Activated CD8-positive, alpha-beta T cell treated with anti-CD3 and anti-CD28 coated beads for 36 hours (primary cell): Measurements from ENCODE around the gene CYP4V2. TPM values are rescaled to one million over a fixed set of nuclear protein-coding genes. Genes with fewer than 3 reads are reported as not detected.
"Not testable (repeated sequence)": the region's sequence is repeated elsewhere in the genome, so short reads cannot be mapped to it uniquely, and the experiment has no call there.

Source experiments
- ATAC-seq: fragments of 200-7000 bp; cut with Tn5 transposase; one replicate; pipeline ENCODE4 v1.10.0; 2021; ENCODE audit warnings: mild to moderate bottlenecking, moderate library complexity
- CTCF ChIA-PET: fragments of 350-600 bp; sonication (Branson Sonifier 250); formaldehyde crosslinking; loops from one replicate; lab custom pipeline; 2021; ENCODE audit warnings: antibody characterized with exemption; lab: Charles Lee
- POLR2A ChIA-PET: fragments of 350-600 bp; sonication (Branson Sonifier 250); formaldehyde crosslinking; loops from one replicate; lab custom pipeline; 2021; ENCODE audit warnings: antibody characterized with exemption; lab: Charles Lee
- DNase-seq: peaks from one replicate; pipeline ENCODE4 v3.0.0-alpha.2; 2020
- H3K27ac Mint-ChIP-seq: one replicate; pipeline ENCODE4 v1.8.0; 2021; ENCODE audit warnings: mild to moderate bottlenecking, mixed read lengths
- H3K27me3 Mint-ChIP-seq: one replicate; pipeline ENCODE4 v1.8.0; 2021; ENCODE audit warnings: mixed read lengths
- H3K36me3 Mint-ChIP-seq: one replicate; pipeline ENCODE4 v1.8.0; 2021; ENCODE audit warnings: low read depth, mixed read lengths
- H3K4me1 Mint-ChIP-seq: one replicate; pipeline ENCODE4 v1.8.0; 2021; ENCODE audit warnings: low read depth, mixed read lengths
- H3K4me3 Mint-ChIP-seq: one replicate; pipeline ENCODE4 v1.8.0; 2021; ENCODE audit warnings: mild to moderate bottlenecking, moderate library complexity, mixed read lengths
- H3K9me3 Mint-ChIP-seq: one replicate; pipeline ENCODE4 v1.8.0; 2021; ENCODE audit warnings: mixed read lengths
- CTCF ChIP-seq: fragments of 200-600 bp; IDR thresholded peaks from one replicate; pipeline ENCODE4 v1.8.0; 2022; ENCODE audit warnings: antibody characterized with exemption, mild to moderate bottlenecking
- intact Hi-C: fragments of 100-400 bp; cut with micrococcal nuclease; formaldehyde crosslinking; loops from one replicate; pipeline ENCODE4 v1.10.0; 2022
- total RNA-seq, 2 experiments: library from RNA; stranded (reverse); gene quantifications; one replicate each; pipeline ENCODE4 v1.2.3, GENCODE V29; 2021

Gene CYP4V2
- total RNA-seq, 2 experiments from 2014 or later, result 4.8 to 5.1 TPM

GRCh38 chr4:186240848-186241491 is 49.6 kb downstream of the CYP4V2 start:
- ChIA-PET CTCF (no interaction called here), POLR2A (interaction anchor here (0.7 kb wide), 1 partner anchor 310 kb away, joined by 3 read pairs; no protein-coding TSS in a partner anchor)

DNA sequence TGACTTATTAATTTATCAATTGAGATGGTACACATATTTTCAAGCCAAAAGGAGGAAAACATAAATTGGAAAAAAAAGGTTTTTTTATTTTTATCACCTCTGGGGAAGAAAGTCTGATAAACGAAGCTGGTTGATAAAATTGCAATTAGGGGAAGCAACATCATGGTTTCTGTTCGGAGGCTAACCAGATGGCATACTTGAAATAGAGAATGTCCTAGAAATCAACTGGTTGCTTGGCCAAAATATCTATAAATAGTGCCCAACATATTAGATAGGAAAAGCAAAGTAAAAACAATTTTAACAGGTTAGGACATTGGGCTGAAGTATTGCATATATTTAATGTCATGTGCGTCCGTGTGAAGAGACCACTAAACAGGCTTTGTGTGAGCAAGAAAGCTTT is 50.2 kb downstream of the CYP4V2 start:
- Mint-ChIP-seq H3K27ac (no peak overlapping the region), H3K4me3 (no peak overlapping the region)
- POLR2A ChIA-PET, result interaction anchor here (0.7 kb wide), 1 partner anchor 310 kb away, joined by 3 read pairs; no protein-coding TSS in a partner anchor

More at GRCh38 chr4:186240848-186241491, 49.6 kb downstream of the CYP4V2 start:
- Mint-ChIP-seq H3K36me3 (peaks cover 3% of the 10 kb centered on the region), H3K27ac (no peak overlapping the region), H3K27me3 (no peaks in the 10 kb centered on the region), H3K9me3 (peaks cover 4% of the 10 kb centered on the region), H3K4me3 (no peak overlapping the region), H3K4me1 (no peaks in the 10 kb centered on the region)
- intact Hi-C loops, result no loop called here
- no peak for DNase-seq
- ATAC-seq, result no peak
- TF ChIP-seq CTCF, result no peak

GRCh38 chr4:186242031-186242430 is 50.7 kb downstream of the CYP4V2 start:
- CTCF ChIA-PET, H3K36me3 Mint-ChIP-seq, H3K27ac Mint-ChIP-seq, ATAC-seq, H3K4me3 Mint-ChIP-seq, intact Hi-C loops, H3K4me1 Mint-ChIP-seq, POLR2A ChIA-PET, DNase-seq, H3K27me3 Mint-ChIP-seq, H3K9me3 Mint-ChIP-seq: not testable (repeated sequence)

More for the DNA sequence above, 50.2 kb downstream of the CYP4V2 start:
- Mint-ChIP-seq H3K27me3 (no peaks in the 10 kb centered on the region), H3K9me3 (peaks cover 10% of the 10 kb centered on the region), H3K4me1 (no peaks in the 10 kb centered on the region), H3K36me3 (peaks cover 5% of the 10 kb centered on the region)
- CTCF ChIA-PET, result no interaction called here
- DNase-seq (no peak), ATAC-seq (no peak)
- TF ChIP-seq CTCF, result no peak
- intact Hi-C loops, result no loop called here

DNA sequence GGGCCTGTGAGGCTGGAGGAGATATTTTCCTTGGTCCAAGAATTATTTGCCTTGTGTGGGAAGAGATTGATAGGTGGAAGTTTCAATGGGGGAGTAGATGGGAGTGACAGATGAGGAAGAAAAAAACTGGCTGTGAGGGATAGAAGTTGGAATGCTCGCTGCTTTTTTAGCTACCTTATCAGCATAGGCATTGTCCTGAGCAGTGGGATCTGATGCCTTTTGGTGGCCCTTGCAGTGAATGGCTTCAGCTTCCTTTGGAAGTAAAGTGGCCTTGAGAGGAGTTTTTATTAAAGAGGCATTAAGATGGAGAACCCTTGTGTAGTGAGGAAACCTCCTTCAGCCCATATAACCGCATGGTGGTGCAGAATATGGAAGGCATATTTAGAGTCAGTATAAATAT is 52.0 kb downstream of the CYP4V2 start:
- no peak overlapping the region for H3K4me3 Mint-ChIP-seq
- intact Hi-C loops, result no loop called here
- TF ChIP-seq CTCF, result no peak
- no peaks in the 10 kb centered on the region for H3K27me3 Mint-ChIP-seq
- ChIA-PET CTCF (no interaction called here), POLR2A (no interaction called here)
- peaks cover 8% of the 10 kb centered on the region for H3K9me3 Mint-ChIP-seq
- peaks cover 5% of the 10 kb centered on the region for H3K36me3 Mint-ChIP-seq
- no peaks in the 10 kb centered on the region for H3K4me1 Mint-ChIP-seq
- ATAC-seq (no peak), DNase-seq (no peak)
- H3K27ac Mint-ChIP-seq, result no peak overlapping the region

- intact Hi-C loops, result no loop called here
- ATAC-seq (no peak), DNase-seq (no peak)
- Mint-ChIP-seq H3K27ac (no peak overlapping the region), H3K4me1 (no peaks in the 10 kb centered on the region), H3K27me3 (no peaks in the 10 kb centered on the region), H3K9me3 (peaks cover 8% of the 10 kb centered on the region), H3K4me3 (no peak overlapping the region), H3K36me3 (peaks cover 5% of the 10 kb centered on the region)
- CTCF ChIA-PET, result no interaction called here
- no peak for TF ChIP-seq CTCF
- POLR2A ChIA-PET, result no interaction called here
These were observed 53.5 kb downstream of the CYP4V2 start for GRCh38 chr4:186244835-186245234.

DNA sequence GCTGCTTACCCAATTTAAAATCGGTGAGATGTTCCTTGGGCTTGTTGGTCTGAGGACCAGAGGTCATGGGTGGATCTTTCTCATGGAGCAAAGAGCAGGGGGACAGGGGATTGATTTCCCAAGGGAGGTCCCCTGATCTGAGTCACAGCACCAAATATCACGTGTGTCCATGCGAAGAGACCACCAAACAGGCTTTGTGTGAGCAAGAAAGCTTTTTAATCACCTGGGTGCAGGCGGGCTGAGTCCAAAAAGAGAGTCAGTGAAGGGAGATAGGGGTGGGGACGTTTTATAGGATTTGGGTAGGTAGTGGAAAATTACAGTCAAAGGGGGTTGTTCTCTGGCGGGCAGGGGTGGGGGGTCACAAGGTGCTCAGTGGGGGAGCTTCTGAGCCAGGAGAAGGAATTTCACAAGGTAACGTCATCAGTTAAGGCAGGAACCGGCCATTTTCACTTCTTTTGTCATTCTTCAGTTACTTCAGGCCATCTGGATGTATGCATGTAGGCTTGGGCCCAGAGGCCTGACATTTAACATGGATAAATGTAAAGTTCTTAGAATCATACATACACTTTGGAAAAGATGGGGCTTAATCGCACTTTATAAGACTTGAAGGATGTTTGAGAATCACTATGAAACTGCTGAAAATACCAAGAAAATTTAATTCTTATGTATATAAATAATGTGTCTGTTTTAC is 55.8 kb downstream of the CYP4V2 start:
- DNase-seq, H3K4me1 Mint-ChIP-seq, H3K27ac Mint-ChIP-seq, H3K36me3 Mint-ChIP-seq, ATAC-seq, intact Hi-C loops, H3K4me3 Mint-ChIP-seq, H3K27me3 Mint-ChIP-seq, POLR2A ChIA-PET, CTCF ChIA-PET, H3K9me3 Mint-ChIP-seq: not testable (repeated sequence)
